Measurements from ENCODE around the gene FARP1.

DNA sequence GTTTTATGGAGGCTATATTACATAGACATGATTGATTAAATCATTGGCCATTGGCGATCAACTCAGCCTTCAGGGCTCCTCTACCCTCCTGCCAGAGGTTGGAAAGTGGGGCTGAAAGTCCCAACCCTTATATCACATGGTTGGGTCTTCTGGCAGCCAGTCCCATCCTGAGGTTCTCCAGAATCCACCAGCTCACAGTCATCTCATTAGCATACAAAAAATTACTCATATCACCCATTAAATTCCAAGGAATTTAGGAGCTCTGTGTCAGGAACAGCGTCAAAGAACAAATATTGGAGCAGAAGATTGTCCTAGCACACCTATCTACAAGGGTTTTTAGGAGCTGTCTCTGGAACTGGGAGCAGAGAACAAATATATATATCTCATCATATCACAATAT lies 39.4 kb upstream of the FARP1 start:
- TF ChIP-seq, protein P1, sequence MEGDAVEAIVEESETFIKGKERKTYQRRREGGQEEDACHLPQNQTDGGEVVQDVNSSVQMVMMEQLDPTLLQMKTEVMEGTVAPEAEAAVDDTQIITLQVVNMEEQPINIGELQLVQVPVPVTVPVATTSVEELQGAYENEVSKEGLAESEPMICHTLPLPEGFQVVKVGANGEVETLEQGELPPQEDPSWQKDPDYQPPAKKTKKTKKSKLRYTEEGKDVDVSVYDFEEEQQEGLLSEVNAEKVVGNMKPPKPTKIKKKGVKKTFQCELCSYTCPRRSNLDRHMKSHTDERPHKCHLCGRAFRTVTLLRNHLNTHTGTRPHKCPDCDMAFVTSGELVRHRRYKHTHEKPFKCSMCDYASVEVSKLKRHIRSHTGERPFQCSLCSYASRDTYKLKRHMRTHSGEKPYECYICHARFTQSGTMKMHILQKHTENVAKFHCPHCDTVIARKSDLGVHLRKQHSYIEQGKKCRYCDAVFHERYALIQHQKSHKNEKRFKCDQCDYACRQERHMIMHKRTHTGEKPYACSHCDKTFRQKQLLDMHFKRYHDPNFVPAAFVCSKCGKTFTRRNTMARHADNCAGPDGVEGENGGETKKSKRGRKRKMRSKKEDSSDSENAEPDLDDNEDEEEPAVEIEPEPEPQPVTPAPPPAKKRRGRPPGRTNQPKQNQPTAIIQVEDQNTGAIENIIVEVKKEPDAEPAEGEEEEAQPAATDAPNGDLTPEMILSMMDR (IDR thresholded peaks at IDR 0.05) = no peak
- TF ChIP-seq POLR2A (IDR thresholded peaks at IDR 0.05) = no peak
